Sigmoid colon (tissue), 7 donors: ENCODE measurements around the gene TBC1D22A. TPM values are rescaled to one million over a fixed set of nuclear protein-coding genes. Genes with fewer than 3 reads are reported as not detected.

Experiments used
- DNase-seq: peaks from one replicate; pipeline ENCODE4 v3.0.0-alpha.2; 2019
- H3K27ac ChIP-seq, 4 donors: fragments of 200-600 bp; sonication (generic); one replicate each; pipeline ENCODE4 v1.5.1; 2016 to 2019; ENCODE audit warnings: mild to moderate bottlenecking in 1 of 4
- H3K27me3 ChIP-seq, 3 donors: fragments of 200-600 bp; sonication (generic); one replicate each; pipeline ENCODE4 v1.5.1; 2019; ENCODE audit warnings: mild to moderate bottlenecking in 1 of 3
- H3K36me3 ChIP-seq, 4 donors: fragments of 200-600 bp; sonication (generic); one replicate each; pipeline ENCODE4 v1.5.1; 2016 to 2019
- H3K4me1 ChIP-seq, 4 donors: fragments of 200-600 bp; sonication (generic); one replicate each; pipeline ENCODE4 v1.5.1; 2017 to 2019
- H3K4me3 ChIP-seq, 4 donors: fragments of 200-600 bp; sonication (generic); one replicate each; pipeline ENCODE4 v1.5.1; 2017 to 2019; ENCODE audit warnings: mild to moderate bottlenecking in 2 of 4, moderate library complexity in 1 of 4
- H3K9me3 ChIP-seq, 4 donors: fragments of 200-600 bp in 3 of 4; sonication (generic) in 3 of 4; one replicate each; pipeline versions ENCODE4 v1.5.1 to v1.6.1; 2013 to 2019
- EP300 ChIP-seq, 4 donors: sonication (generic); formaldehyde crosslinking; IDR thresholded peaks; one replicate each; pipeline ENCODE4 v1.6.1; 2017; ENCODE audit warnings: antibody characterized with exemption in 4 of 4
- POLR2A ChIP-seq, 2 donors: fragments of 450-650 bp; IDR thresholded peaks; one replicate each; pipeline ENCODE4 v1.6.1; 2016; ENCODE audit warnings: antibody characterized with exemption in 2 of 2, mild to moderate bottlenecking in 2 of 2, moderate library complexity in 2 of 2
- POLR2AphosphoS5 ChIP-seq, 4 donors: sonication (generic); formaldehyde crosslinking; IDR thresholded peaks; one replicate each; pipeline ENCODE4 v1.6.1; 2017; ENCODE audit warnings: antibody characterized with exemption in 4 of 4
- WGBS, 2 donors: extraction: QIAGEN DNeasy Blood & Tissue Kit; methylation state at CpG; one replicate each; pipeline ENCODE4 v1.1.7; 2013; 5-methylcytosine and 5-hydroxymethylcytosine counted together
- intact Hi-C: fragments of 100-400 bp; cut with DNase I; formaldehyde crosslinking; loops from one replicate; pipeline ENCODE4 v1.15.1; 2023
- polyA plus RNA-seq, 3 donors: library from polyadenylated mRNA; stranded (reverse); fragments of 200-250 nt; gene quantifications; one replicate each; pipeline ENCODE4 v1.2.3, GENCODE V29; 2013
- total RNA-seq, 4 donors: library from RNA; depleted of rRNA; stranded (reverse); fragments of >200 nt; gene quantifications; one replicate each; pipeline ENCODE4 v1.1.0, GENCODE V29; 2016
- TF ChIP-seq, protein P1 (sequence below), 4 experiments: fragments of 450-650 bp in 3 of 4; fragments of 200-600 bp in 1 of 4; IDR thresholded peaks; one replicate each; pipeline ENCODE4 v1.5.1; 2016 to 2019; ENCODE audit warnings: antibody characterized with exemption in 4 of 4, mild to moderate bottlenecking in 3 of 4, moderate library complexity in 2 of 4
- donor health status: healthy with polysubstance abuse.
- donor health status: Bipolar disorder and iron deficiency.
- donor health status: healthy.

Gene TBC1D22A
- total and polyA plus RNA-seq, 7 donors: 13.6 to 34.6 (median 14.3) TPM

DNA sequence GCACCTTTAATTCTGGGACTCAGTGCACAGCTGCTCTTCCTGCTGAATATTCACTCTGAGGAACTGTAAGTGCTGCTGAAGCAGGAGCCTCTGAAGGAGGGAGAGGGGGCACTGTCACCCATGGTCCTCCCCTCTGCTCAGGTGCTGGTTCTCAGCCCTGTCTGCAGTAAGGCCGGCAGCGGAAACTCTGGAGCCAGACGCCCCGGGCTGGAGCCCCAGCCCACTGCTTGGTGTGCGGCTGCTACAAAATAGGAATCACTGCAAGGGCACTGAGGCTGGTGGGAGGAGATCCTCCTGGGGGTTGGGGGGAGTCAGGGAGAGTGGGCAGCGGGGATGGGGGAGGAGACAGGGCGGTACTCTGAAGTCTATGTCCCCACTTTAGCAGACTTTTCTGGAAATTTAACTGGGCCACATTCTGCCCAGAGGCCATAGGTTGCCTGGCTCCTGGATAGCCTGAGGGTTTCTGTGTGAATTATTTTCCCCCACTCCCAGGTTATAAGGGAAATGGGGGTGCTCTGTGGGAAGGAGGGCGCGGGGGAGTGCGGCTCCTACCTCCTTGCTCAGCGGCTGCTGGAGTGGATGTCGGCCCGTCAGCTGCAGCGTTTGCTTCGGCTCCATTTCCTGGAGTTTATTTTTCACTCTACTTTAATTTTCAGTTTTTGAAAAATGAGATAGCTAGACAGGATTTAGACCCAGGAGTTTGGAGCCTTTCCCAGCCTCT is 33.6 kb downstream of the TBC1D22A start:
- no peaks in the 10 kb centered on the region for H3K9me3 ChIP-seq
- WGBS, 2 donors: 88 to 89% methylated on average over 15 of the region's 15 CpGs
- H3K27ac ChIP-seq: no peak overlapping the region
- H3K36me3 ChIP-seq: peaks cover 7 to 55% (median 24%) of the 10 kb centered on the region in 4 donors
- H3K4me1 ChIP-seq: peaks cover 0 to 15% (median 14%) of the 10 kb centered on the region in 4 donors
- DNase-seq: peak; percentile 46
- H3K4me3 ChIP-seq: no peak overlapping the region
- TF ChIP-seq, protein P1, sequence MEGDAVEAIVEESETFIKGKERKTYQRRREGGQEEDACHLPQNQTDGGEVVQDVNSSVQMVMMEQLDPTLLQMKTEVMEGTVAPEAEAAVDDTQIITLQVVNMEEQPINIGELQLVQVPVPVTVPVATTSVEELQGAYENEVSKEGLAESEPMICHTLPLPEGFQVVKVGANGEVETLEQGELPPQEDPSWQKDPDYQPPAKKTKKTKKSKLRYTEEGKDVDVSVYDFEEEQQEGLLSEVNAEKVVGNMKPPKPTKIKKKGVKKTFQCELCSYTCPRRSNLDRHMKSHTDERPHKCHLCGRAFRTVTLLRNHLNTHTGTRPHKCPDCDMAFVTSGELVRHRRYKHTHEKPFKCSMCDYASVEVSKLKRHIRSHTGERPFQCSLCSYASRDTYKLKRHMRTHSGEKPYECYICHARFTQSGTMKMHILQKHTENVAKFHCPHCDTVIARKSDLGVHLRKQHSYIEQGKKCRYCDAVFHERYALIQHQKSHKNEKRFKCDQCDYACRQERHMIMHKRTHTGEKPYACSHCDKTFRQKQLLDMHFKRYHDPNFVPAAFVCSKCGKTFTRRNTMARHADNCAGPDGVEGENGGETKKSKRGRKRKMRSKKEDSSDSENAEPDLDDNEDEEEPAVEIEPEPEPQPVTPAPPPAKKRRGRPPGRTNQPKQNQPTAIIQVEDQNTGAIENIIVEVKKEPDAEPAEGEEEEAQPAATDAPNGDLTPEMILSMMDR (IDR thresholded peaks at IDR 0.05): no peak
- TF ChIP-seq POLR2A (IDR thresholded peaks at IDR 0.05): no peak
- no peak for TF ChIP-seq EP300 (IDR thresholded peaks at IDR 0.05)
- no peak for TF ChIP-seq POLR2AphosphoS5 (IDR thresholded peaks at IDR 0.05)
- intact Hi-C loops: loop anchor here (5.0 kb wide), 1 partner anchor 1696 kb away; no protein-coding TSS in a partner anchor
- H3K27me3 ChIP-seq: no peaks in the 10 kb centered on the region

DNA sequence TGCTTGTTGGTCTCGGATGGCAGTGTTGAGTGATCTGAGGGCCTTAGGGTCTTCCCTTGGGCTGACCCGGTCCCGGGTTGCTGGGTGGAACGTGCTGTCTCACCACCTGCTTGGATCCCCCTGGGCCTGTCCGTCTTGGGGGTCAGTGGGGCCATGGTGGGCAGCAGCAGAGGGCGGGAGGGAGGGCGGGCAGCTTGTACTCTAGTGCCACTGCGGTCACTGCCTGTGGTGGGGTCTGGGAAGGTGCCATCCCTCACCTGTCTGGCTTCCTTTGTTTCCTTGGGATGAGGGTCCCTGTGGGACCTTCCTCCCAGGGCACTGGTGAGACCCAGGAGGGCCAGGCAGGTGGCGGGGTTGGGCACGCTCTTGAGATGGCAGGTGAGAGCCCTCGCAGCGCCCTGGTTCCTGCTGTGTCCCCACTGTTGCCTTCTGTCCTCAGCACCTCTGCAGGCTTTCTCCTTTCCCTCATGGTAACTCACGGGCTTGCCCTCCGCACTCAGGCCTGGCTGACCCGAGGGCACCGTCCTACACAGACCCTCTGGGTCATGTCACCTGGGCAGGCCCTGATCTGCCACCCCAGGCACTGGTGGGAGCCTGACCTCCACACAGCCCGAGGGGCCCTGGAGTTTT is 34.2 kb downstream of the TBC1D22A start:
- intact Hi-C loops: loop anchor here (5.0 kb wide), 1 partner anchor 1696 kb away; no protein-coding TSS in a partner anchor
- no peaks in the 10 kb centered on the region for H3K27me3 ChIP-seq
- TF ChIP-seq, protein P1 (IDR thresholded peaks at IDR 0.05): no peak
- TF ChIP-seq EP300 (IDR thresholded peaks at IDR 0.05): no peak
- no peak for TF ChIP-seq POLR2A (IDR thresholded peaks at IDR 0.05)
- no peak for TF ChIP-seq POLR2AphosphoS5 (IDR thresholded peaks at IDR 0.05)
- H3K4me3 ChIP-seq: no peak overlapping the region
- H3K27ac ChIP-seq: no peak overlapping the region
- H3K9me3 ChIP-seq: no peaks in the 10 kb centered on the region
- WGBS, 2 donors: 90 to 91% methylated on average over 17 of the region's 17 CpGs
- peaks cover 0 to 13% (median 9%) of the 10 kb centered on the region in 4 donors for H3K4me1 ChIP-seq
- peak; percentile 53 for DNase-seq
- H3K36me3 ChIP-seq: peaks cover 7 to 59% (median 24%) of the 10 kb centered on the region in 4 donors

DNA sequence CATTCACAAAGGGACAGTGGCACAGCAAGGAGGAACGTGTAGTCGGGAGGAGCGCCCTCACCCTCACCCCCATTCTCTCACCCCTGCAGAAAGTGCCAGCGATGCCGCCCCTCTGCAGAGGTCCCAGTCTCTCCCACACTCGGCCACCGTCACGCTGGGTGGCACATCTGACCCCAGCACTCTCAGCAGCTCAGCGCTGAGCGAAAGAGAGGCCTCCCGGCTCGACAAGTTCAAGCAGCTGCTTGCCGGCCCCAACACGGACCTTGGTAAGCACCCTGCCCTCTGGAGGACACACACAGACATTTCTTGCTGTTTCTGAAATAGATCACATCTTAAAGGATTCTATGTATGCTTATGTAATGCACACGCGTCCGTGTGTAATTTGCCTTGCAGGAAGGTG is 34.9 kb downstream of the TBC1D22A start:
- Histone ChIP-seq H3K36me3 (peaks cover 7 to 63% (median 24%) of the 10 kb centered on the region in 4 donors), H3K27me3 (no peaks in the 10 kb centered on the region), H3K4me3 (no peak overlapping the region), H3K4me1 (peaks cover 0 to 6% (median 5%) of the 10 kb centered on the region in 4 donors), H3K27ac (no peak overlapping the region), H3K9me3 (no peaks in the 10 kb centered on the region)
- intact Hi-C loops: loop anchor here (5.0 kb wide), 1 partner anchor 1695 kb away; no protein-coding TSS in a partner anchor
- DNase-seq: peak; percentile 52
- WGBS, 2 donors: 79 to 82% methylated on average over 17 of the region's 17 CpGs
- TF ChIP-seq, protein P1 (IDR thresholded peaks at IDR 0.05): no peak
- TF ChIP-seq POLR2A (IDR thresholded peaks at IDR 0.05) (no peak), POLR2AphosphoS5 (IDR thresholded peaks at IDR 0.05) (no peak)

DNA sequence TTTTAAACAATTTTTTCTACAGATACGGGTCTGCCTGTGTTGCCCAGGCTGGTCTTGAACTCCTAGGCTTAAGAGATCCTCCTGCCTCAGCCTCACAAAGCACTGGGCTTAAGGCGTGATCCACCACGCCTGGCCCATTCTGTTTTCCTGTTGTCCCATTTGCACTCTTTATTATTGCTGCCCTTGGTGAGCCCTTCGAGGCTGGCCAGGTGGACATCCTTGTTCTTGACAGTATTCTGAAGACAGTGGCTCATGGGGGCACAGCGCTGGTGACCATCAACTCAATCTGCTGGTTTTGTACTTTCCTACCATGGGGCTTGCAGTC is 35.6 kb downstream of the TBC1D22A start:
- peak; percentile 50 for DNase-seq
- H3K9me3 ChIP-seq: no peaks in the 10 kb centered on the region
- H3K27me3 ChIP-seq: no peaks in the 10 kb centered on the region
- H3K36me3 ChIP-seq: peaks cover 7 to 58% (median 24%) of the 10 kb centered on the region in 4 donors
- TF ChIP-seq, protein P1 (IDR thresholded peaks at IDR 0.05): no peak
- no peak for TF ChIP-seq POLR2A (IDR thresholded peaks at IDR 0.05)
- no peak for TF ChIP-seq EP300 (IDR thresholded peaks at IDR 0.05)
- TF ChIP-seq POLR2AphosphoS5 (IDR thresholded peaks at IDR 0.05): no peak
- intact Hi-C loops: loop anchor here (5.0 kb wide), 1 partner anchor 1694 kb away; no protein-coding TSS in a partner anchor
- no peak overlapping the region for H3K4me3 ChIP-seq
- H3K4me1 ChIP-seq: peaks cover 0 to 6% (median 5%) of the 10 kb centered on the region in 4 donors
- H3K27ac ChIP-seq: no peak overlapping the region
- WGBS, 2 donors: 88 to 95% methylated on average over 5 of the region's 5 CpGs
